ENCODE results near the gene WIPF1.

Gene WIPF1

GRCh38 chr2:174595116-174595809 is 2.3 kb downstream of the WIPF1 start:
- DNase-seq (ENCODE audit: low read depth) = no peak

GRCh38 chr2:174594456-174594855 is 3.1 kb downstream of the WIPF1 start:
- DNase-seq (ENCODE audit: low read depth) = no peak

- peak; percentile 65 for DNase-seq (ENCODE audit: low read depth)
These were observed 3.9 kb downstream of the WIPF1 start for GRCh38 chr2:174593574-174594203.

- no peak for DNase-seq (ENCODE audit: low read depth)
These were observed 4.6 kb downstream of the WIPF1 start for GRCh38 chr2:174593041-174593440.

GRCh38 chr2:174591740-174592139 is 5.9 kb downstream of the WIPF1 start:
- DNase-seq (ENCODE audit: low read depth) = no peak

GRCh38 chr2:174590928-174591648 is 6.5 kb downstream of the WIPF1 start:
- no peak for DNase-seq (ENCODE audit: low read depth)

GRCh38 chr2:174590346-174590745 is 7.3 kb downstream of the WIPF1 start:
- no peak for DNase-seq (ENCODE audit: low read depth)

GRCh38 chr2:174589334-174589733 is 8.3 kb downstream of the WIPF1 start:
- no peak for DNase-seq (ENCODE audit: low read depth)

- no peak for DNase-seq (ENCODE audit: low read depth)
These were observed 9.1 kb downstream of the WIPF1 start for GRCh38 chr2:174588463-174588862.

- DNase-seq (ENCODE audit: low read depth) = no peak
These were observed 10.0 kb downstream of the WIPF1 start for GRCh38 chr2:174587579-174587978.

GRCh38 chr2:174586418-174587295 is 10.9 kb downstream of the WIPF1 start:
- no peak for DNase-seq (ENCODE audit: low read depth)

GRCh38 chr2:174585657-174586252 is 11.8 kb downstream of the WIPF1 start:
- no peak for DNase-seq (ENCODE audit: low read depth)

- no peak for DNase-seq (ENCODE audit: low read depth)
These were observed 12.5 kb downstream of the WIPF1 start for GRCh38 chr2:174585146-174585545.

- no peak for DNase-seq (ENCODE audit: low read depth)
These were observed 16.1 kb downstream of the WIPF1 start for GRCh38 chr2:174581491-174581890.

- DNase-seq (ENCODE audit: low read depth) = no peak
These were observed 16.7 kb downstream of the WIPF1 start for GRCh38 chr2:174580951-174581350.

GRCh38 chr2:174577967-174578589 is 19.5 kb downstream of the WIPF1 start:
- DNase-seq (ENCODE audit: low read depth) = no peak

GRCh38 chr2:174575124-174575776 is 22.4 kb downstream of the WIPF1 start:
- no peak for DNase-seq (ENCODE audit: low read depth)

GRCh38 chr2:174574657-174575056 is 22.9 kb downstream of the WIPF1 start:
- DNase-seq (ENCODE audit: low read depth) = no peak

GRCh38 chr2:174573621-174574081 is 24.0 kb downstream of the WIPF1 start:
- DNase-seq (ENCODE audit: low read depth) = no peak

- no peak for DNase-seq (ENCODE audit: low read depth)
These were observed 25.0 kb downstream of the WIPF1 start for GRCh38 chr2:174572556-174572955.
